ENCODE results near the gene BHLHA15.

BHLHA15 gene

GRCh38 chr7:98251601-98252424 lies 40.6 kb downstream of the BHLHA15 start, which contains the start of gene TECPR1:
TECPR1 (minus strand) TSS chr7:98252232; CDS start chr7:98246146, 6,086 bp downstream.
- peak; percentile 89 for DNase-seq (ENCODE audit: low read depth, low spot score)
- in situ Hi-C loops (cut with HindIII; ENCODE audit: low sequenced_read_pairs) = no loop called here
- TF ChIP-seq CTCF (IDR thresholded peaks at IDR 0.05; ENCODE audit: low read depth, low read length) = no peak

GRCh38 chr7:98252425-98253054 lies 41.3 kb downstream of the BHLHA15 start:
- peak overlapping the region; percentile 88 for H3K4me3 ChIP-seq (ENCODE audit: low read depth, low read length)
- DNase-seq (ENCODE audit: low read depth, low spot score) = no peak
- in situ Hi-C loops (cut with HindIII; ENCODE audit: low sequenced_read_pairs) = no loop called here
- no peak for TF ChIP-seq CTCF (IDR thresholded peaks at IDR 0.05; ENCODE audit: low read depth, low read length)

More at GRCh38 chr7:98251601-98252424, 40.6 kb downstream of the BHLHA15 start, which contains the start of gene TECPR1:
- peak within 1 kb of the TSS; percentile 88 for H3K4me3 ChIP-seq (ENCODE audit: low read depth, low read length)

- in situ Hi-C loops (cut with HindIII; ENCODE audit: low sequenced_read_pairs) = no loop called here
These were observed 43.3 kb downstream of the BHLHA15 start for GRCh38 chr7:98254516-98254915.

GRCh38 chr7:98254951-98255610 lies 43.8 kb downstream of the BHLHA15 start:
- no peak for TF ChIP-seq CTCF (IDR thresholded peaks at IDR 0.05; ENCODE audit: low read depth, low read length)
- no peak overlapping the region for H3K4me3 ChIP-seq (ENCODE audit: low read depth, low read length)
- no peak for DNase-seq (ENCODE audit: low read depth, low spot score)
- in situ Hi-C loops (cut with HindIII; ENCODE audit: low sequenced_read_pairs) = no loop called here

More at GRCh38 chr7:98254516-98254915, 43.3 kb downstream of the BHLHA15 start:
- no peak for DNase-seq (ENCODE audit: low read depth, low spot score)
- no peak for TF ChIP-seq CTCF (IDR thresholded peaks at IDR 0.05; ENCODE audit: low read depth, low read length)
- H3K4me3 ChIP-seq (ENCODE audit: low read depth, low read length) = no peak overlapping the region

- no peak for DNase-seq (ENCODE audit: low read depth, low spot score)
- no peak for TF ChIP-seq CTCF (IDR thresholded peaks at IDR 0.05; ENCODE audit: low read depth, low read length)
- in situ Hi-C loops (cut with HindIII; ENCODE audit: low sequenced_read_pairs) = no loop called here
- H3K4me3 ChIP-seq (ENCODE audit: low read depth, low read length) = no peak overlapping the region
These were observed 45.2 kb downstream of the BHLHA15 start for GRCh38 chr7:98256431-98256830.

GRCh38 chr7:98257701-98258100 lies 46.5 kb downstream of the BHLHA15 start:
- DNase-seq (ENCODE audit: low read depth, low spot score) = no peak
- in situ Hi-C loops (cut with HindIII; ENCODE audit: low sequenced_read_pairs) = no loop called here
- no peak overlapping the region for H3K4me3 ChIP-seq (ENCODE audit: low read depth, low read length)
- TF ChIP-seq CTCF (IDR thresholded peaks at IDR 0.05; ENCODE audit: low read depth, low read length) = no peak

Data from astrocyte of the spinal cord (primary cell).